Mesothelial cell of epicardium (in vitro differentiated cells): ENCODE data around the gene TLK1. TPM values are rescaled to one million over a fixed set of nuclear protein-coding genes. Genes with fewer than 3 reads are reported as not detected.

Experiments
- total RNA-seq: library from RNA; stranded (reverse); gene quantifications from 3 replicates; pipeline ENCODE4 v1.2.1, GENCODE V29; 2021

TLK1 gene
- total RNA-seq, 1 donor from 2014 or later, result 72.0 TPM

Other genes with a start within 250 kb of the TLK1 start
- gene GORASP2, start 231.6 kb downstream of the TLK1 start, total RNA-seq, result 85.5 to 91.1 TPM (median 86.8 TPM) in 3 replicates